HG03103 (cell line): ENCODE measurements around the gene NSUN3.
"Not testable (repeated sequence)": the region's sequence is repeated elsewhere in the genome, so short reads cannot be mapped to it uniquely, and the experiment has no call there.

Source experiments
- ATAC-seq: cut with Tn5 transposase; IDR thresholded peaks from one replicate; pipeline ENCODE4 v1.9.1; 2021; ENCODE audit warnings: low read depth; ENCODE audit not compliant: unreplicated experiment

Gene NSUN3

DNA sequence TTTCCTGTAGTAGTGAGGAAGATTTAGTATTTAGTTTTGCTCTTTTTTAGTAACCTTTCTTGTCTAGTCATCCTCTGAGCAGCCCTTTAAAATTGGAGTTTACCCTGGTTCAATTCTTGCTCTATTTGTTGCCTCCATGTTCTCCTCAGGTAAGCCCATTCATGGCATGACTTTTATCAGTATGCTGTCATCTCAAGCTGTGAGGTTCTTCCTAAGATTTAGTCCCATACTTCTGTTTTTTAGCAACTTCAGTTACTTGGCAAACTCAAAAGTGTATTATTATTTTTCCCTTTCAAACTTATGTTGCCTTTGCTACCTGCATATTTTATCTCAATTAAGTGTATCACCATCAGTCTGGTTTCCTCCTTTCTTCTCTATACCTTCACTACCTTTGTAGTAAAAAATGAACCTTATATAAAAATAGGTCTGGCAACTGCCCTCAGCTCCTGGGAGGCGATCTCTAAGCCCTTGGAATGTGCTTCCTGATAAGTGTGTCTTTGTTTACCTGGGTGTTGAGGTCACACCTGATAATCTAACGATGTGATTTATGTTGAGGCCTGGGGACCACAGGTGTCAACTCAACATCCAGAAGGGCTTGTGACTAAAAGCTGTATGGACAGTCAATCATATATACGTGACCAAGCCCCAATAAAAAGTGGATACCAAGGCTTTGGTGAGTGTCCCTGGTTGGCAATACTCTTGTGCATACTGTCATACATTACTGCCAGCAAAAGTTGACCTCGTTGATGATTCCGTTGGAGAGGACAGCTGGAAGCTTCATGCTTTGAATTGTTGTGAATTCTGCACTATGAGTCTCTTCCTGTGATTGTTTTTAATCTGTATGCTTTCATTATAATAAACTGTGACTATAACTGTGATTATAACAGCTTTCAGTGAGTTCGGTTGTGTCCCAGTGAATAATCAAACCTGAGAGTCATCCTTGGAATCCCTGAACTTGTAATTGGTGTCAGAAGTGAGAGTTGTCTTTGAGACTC lies 3.9 kb downstream of the NSUN3 start:
- ATAC-seq, result no peak

GRCh38 chr3:94069194-94069813 lies 6.4 kb downstream of the NSUN3 start:
- no peak for ATAC-seq

DNA sequence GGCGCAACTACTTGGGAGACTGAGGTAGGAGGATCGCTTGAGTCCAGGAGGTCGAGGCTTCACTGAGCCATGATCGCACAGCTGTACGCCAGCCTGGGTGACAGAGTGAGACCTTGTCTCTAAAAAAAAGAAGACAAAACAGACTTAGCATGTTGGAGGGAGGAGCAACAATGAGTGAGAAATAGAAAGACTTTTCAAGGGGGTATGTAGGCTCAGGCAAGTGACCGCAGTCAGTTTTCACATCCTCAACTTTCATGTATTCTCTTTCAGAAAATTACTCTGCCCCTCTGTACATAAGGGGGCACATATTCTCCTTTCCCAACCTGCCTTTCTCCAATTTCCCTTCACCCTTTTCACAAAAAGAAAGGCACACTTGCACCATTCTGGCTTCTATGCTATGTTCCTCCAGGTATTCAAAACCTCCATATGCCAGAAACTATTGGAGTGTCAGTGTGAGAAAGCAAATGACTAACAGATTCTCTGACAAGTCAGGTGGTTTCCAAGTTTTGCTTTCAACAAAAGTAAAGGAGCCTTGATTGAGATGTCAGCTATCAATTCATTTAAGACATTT lies 7.6 kb downstream of the NSUN3 start:
- no peak for ATAC-seq

DNA sequence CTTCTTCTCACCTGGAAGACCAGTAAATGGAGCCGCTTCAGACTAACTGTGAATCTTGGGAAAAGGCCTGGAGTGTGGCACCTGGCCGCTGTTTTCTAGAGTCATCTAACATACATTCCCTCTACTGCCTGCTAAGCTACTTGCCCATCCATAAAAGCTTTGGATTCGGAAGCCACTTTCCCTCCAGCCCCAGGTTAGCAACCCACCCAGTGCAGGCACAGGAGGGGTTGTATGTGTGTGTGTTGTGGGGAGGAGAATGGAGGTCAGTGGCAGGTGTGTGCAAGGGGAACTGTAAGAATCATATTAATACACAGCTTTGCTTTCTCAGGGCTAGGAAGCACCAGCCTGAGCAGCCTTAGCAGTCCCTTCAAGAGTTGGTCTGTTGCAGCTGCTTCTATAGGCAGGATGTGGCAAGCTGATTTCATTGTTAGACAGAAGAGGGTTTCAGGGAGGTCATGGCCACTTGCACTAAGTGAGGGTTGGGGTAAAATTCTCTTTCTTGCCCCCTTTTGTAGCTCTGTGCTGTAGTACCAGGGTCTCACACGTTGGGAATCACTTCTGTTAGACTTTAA lies 8.9 kb downstream of the NSUN3 start:
- peak; percentile 86 for ATAC-seq

DNA sequence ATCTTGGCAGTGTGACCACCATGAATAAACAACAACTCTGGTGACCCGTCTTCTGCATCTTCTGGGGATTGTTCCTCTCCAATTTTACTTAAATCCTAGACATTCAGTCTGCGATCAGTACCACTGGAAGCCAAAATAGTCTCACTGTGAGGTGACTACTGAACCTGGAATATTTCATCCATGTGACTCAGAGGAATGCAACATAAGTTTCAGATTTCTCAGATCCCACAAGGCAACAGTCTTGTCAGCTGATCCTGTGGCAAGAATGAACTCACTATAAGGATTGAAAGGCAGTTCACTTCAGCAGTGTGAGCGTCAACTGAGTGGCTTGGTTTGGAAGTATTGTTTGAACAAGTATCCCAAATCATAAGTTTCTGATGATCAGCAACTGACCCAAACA lies 13.2 kb downstream of the NSUN3 start:
- no peak for ATAC-seq

GRCh38 chr3:94080552-94080951 lies 17.7 kb downstream of the NSUN3 start:
- ATAC-seq, result not testable (repeated sequence)

GRCh38 chr3:94081884-94082283 lies 19.0 kb downstream of the NSUN3 start:
- no peak for ATAC-seq

DNA sequence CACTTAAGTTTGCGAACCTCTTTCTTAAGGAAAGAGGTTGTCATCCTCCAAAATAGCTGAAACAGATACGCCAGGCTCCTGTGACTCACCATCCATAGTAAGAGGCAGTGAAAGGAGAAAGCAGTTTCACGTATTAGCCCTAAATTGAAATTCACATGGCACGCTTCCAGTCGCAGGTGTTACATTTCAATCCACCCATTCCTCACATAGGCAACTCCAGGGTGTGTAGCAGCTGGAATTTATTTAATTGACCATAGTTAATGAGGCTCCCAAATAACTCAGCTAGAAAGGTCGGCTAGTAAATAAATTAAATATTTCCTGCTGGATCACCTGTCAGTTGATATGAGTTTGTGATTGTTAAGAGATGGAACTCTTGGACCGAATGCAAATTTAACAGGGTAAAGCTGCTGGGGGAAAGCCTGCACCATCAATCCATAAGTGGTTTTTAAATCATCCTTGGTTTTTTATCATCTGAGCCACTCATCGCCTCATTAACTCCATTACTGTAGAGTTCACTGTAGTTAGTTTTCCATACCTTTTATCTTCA lies 19.6 kb downstream of the NSUN3 start:
- no peak for ATAC-seq

DNA sequence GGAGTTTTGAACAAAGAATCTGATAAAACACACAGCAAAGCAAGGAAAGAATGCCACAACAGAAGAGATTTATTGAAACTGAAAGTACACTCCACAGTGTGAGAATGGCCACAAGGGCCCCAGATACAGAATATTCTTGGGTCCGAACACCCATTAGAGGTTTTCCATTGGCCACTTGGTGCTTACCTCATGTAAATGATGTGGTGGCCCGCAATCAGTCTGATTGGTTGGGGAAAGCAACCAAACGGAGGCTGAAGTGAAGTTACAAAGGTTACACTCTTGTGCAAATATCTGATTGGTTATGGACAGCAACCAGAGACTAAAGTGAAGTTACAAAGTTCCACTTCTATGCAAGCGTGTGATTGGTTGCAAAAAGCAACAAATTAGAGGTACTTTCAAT lies 20.4 kb downstream of the NSUN3 start:
- peak; percentile 55 for ATAC-seq

GRCh38 chr3:94089126-94089525 lies 26.3 kb downstream of the NSUN3 start:
- no peak for ATAC-seq

DNA sequence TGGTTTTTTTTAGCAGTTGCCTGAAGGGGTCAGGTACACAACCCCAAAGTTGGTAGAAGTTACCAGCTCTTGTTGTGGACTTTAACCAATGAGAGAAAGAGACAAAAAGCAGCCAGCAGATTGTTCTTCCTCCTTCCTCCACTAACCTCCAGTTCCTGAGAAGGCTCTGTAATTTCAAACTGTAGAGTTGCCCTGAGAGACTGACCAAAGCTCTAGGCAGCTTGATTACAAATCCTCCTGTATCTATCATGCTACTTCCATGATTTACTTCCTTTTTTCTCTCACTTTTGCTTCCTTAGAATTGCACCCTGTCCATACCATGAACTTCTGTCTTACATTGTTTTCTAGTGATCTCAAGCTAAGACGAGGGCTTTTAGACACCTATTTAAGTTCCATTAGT lies 29.2 kb downstream of the NSUN3 start:
- no peak for ATAC-seq

DNA sequence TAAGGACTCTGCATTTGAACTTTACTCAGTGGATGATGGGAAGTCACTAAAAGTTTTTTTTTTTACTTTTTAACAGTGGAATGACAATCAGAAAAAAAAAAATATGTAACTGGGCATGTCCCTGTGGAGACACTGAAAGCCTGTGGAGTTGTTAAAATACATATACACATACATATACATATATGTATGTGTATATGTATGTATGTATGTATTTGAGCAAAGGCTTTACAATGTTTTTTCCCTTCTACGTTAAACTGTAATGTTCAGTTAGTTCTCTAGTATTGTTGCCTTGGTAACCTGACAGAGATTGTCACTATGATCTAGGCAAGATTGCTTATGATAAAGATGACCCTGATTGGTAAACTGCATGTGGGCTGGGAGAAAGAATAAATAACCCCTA lies 30.3 kb downstream of the NSUN3 start:
- no peak for ATAC-seq

GRCh38 chr3:94095111-94095510 lies 32.2 kb downstream of the NSUN3 start:
- ATAC-seq, result no peak

GRCh38 chr3:94098452-94098851 lies 35.6 kb downstream of the NSUN3 start:
- no peak for ATAC-seq

DNA sequence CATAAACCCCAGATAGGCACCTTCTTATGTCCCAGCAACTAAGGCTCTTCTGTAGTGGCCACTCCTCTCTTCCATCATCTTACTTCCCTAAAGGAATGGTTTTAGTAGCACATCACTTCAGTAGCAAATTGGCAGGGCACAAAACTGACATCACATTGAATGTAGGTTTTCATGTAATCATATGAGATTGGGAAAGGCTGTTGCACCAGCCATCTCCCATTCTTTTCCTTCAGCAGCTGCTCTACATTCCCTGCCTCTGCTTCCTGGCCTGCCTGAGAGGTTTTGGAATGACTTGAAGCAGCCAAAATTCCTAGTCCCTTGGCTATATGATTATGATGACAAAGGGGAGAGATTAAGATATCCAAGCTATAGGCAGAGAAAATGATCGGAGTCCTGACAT lies 36.5 kb downstream of the NSUN3 start:
- ATAC-seq, result no peak

DNA sequence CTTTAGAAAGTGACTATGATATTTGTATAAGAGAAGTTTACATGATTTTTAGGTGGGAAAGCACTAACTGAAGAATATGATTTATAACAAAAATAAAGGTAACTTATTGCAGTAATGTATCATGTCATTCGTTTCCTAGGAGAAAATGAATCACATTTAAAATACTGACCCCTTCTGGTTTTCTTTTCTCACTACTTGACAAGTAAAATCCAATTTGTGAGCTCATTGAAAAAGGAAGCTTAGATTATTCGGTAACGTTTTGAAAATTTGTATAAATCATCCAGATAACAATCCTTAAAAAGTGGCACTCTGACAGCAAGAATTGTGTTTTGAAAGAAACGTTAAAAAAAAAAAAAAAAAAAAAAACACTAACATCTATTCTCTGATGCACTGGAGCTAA lies 39.0 kb downstream of the NSUN3 start:
- ATAC-seq, result no peak

DNA sequence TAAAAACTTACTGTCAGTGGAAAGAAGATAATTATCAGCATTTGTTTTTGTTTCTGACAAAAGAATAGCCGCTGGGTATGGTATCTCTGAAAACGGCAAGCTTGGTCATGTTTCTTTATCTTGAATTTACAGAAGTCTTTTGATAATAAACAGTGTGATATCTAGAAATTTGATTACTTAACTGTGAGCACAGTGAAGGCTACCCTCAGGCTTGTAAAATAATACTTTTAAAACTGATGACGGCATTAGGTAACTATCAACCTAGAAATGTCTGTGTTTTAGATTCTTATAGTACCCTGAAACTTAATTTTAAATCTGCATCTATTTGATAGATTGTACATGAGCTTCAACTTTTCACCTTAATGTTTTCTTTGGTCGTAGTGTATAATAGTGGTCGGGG lies 43.4 kb downstream of the NSUN3 start:
- ATAC-seq, result no peak

DNA sequence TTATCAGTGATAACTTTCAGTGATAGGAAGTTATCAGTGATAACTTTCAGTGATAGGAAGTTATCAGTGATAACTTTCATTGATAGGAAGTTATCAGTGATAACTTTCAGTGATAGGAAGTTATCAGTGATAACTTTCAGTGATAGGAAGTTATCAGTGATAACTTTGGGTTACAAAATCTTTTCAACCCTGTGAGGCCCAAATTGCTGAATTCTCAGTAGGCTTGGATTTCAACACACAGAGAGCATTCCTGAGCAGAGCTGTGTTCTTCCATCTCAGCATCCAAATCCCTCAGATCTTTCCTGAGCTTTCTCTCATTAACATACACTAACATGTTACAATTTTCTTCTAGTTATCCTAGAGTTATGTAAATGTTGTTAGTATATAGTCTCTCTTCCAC lies 47.4 kb downstream of the NSUN3 start:
- ATAC-seq, result not testable (repeated sequence)

GRCh38 chr3:94110854-94111253 lies 48.0 kb downstream of the NSUN3 start:
- ATAC-seq, result no peak

DNA sequence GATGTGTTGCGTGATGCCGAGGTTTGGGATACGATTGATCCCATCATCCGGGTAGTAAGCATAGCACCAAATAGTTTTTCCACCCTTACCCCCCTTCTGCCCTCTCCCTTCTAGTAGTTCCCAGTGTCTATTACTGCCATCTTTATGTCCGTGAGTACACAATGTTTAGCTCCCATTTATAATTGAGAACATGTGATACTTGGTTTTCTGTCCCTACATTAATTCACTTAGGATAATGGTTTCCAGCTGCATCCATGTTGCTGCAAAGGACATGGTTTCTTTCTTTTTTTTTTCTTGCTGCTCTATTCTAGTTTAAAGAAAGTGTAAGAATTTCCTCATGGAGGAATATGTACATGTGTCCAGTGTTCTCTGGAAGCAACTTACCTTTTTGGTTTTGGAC lies 51.8 kb downstream of the NSUN3 start:
- ATAC-seq, result no peak

- ATAC-seq, result no peak
Measured at GRCh38 chr3:94115482-94115881, 52.6 kb downstream of the NSUN3 start.
